Measurements from ENCODE around the gene MTHFD1.

Gene MTHFD1

DNA sequence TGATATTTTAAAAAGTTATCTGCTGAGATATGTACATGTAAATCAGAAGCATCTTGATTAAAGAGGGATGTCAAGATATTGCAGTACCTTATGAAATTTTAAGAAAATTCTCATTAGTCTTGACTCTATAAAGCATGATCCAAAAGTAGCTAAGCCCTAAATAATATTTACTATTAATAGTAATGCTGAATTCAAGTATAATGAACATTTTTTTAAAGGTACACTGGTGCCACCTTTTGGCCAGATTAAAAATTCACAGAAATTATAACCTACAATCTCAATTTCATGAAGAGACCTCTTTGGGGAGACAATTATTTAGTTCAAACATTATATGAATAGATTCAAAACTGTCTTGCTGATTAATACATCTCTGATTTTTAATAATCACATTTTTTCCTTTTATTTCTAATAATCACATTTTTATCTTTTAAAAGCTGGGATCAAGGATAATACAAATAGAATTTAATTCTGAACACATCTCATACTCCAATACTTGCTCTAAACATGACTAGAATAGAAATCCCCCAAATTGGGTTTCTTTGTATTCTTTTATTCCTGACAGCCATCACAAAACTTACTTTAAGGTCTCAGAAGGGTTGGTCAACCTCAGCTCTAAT is 90.6 kb downstream of the MTHFD1 start:
- no peak overlapping the region for H3K27ac ChIP-seq
- DNase-seq (ENCODE audit: low read depth, low spot score), result no peak

GRCh38 chr14:64488590-64489099 is 100.5 kb downstream of the MTHFD1 start:
- H3K27ac ChIP-seq, result no peak overlapping the region
- DNase-seq (ENCODE audit: low read depth, low spot score), result no peak

DNA sequence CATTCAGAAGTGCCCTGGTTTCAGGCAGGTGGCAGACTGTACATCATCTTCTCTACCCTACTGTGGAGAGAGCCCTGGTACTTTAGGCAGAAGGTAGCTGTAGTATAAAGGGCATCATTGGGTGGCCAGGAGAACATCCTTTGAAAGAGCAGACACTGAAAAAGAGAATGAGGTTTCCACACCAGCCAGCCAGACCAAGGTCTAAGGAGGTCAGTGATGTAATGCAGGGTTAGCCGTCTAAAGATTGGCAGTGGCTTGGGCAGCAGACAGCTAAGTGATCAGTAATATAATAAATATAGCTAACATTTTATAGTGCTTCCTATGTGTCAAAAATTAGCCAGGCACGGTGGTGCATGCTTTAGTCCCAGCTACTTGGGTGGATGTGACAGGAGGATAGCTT is 103.5 kb downstream of the MTHFD1 start:
- DNase-seq (ENCODE audit: low read depth, low spot score), result no peak
- H3K27ac ChIP-seq, result no peak overlapping the region

DNA sequence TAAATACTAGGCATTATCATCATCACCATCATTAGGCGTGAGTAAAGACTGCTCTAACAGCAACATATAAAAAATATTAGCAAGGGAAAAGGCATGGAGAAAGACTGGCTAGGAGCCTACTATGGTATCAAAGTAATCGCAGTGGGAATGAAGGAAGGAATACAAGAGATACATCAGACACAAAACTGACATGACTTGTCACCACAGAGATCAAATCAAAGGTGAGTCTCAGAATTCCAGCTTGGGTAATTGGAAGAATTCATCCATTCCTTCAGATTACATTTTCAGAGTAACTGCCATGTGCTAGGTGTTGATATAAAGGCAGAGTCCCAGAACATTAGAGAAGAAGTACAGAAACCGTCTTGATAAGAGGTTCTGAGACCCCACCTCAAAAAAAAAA is 105.3 kb downstream of the MTHFD1 start:
- no peak for DNase-seq (ENCODE audit: low read depth, low spot score)
- H3K27ac ChIP-seq, result no peak overlapping the region

GRCh38 chr14:64495252-64495651 is 107.1 kb downstream of the MTHFD1 start:
- DNase-seq (ENCODE audit: low read depth, low spot score), result no peak
- no peak overlapping the region for H3K27ac ChIP-seq

DNA sequence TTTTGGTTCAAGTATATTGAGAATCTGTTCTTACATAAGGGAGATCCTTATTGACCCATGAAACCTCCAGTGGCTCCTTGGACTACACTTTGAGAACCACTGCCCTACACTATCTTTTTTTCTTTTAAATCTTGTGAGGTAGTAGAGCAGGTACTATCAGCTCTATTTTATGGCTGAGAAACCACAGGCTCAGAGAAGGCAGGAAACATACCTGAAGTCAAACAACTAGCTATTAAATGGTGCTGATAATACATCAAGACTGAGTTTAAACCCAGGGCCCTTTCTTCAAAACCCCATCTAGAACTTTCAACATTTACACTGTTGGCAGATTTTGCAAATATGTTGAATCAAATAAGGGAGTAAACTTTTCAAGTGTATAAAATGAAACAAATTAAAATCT is 108.6 kb downstream of the MTHFD1 start:
- H3K27ac ChIP-seq, result no peak overlapping the region
- DNase-seq (ENCODE audit: low read depth, low spot score), result no peak

DNA sequence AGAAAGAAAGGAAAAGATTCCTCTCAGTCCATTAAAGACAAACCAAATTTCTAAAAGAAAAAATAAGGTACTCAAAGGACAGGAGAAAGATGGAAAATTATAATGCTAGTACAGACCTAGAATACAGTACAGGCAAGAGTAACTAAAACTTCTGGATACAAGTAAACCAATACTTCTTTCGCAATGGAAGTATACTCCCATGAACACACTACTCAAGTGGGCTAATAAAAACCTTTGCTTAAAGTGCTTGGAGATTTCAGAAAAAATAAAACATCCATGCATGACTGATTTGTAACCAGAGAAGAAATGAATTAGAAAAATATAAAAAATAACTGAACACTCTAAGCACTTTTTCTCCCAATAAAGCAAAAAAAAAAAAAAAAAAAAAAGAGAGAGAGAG is 111.9 kb downstream of the MTHFD1 start:
- no peak for DNase-seq (ENCODE audit: low read depth, low spot score)
- H3K27ac ChIP-seq, result no peak overlapping the region

GRCh38 chr14:64501411-64502171 is 113.4 kb downstream of the MTHFD1 start:
- no peak for DNase-seq (ENCODE audit: low read depth, low spot score)
- peak overlapping the region; percentile 98 for H3K27ac ChIP-seq

- DNase-seq (ENCODE audit: low read depth, low spot score), result no peak
- H3K27ac ChIP-seq, result peak overlapping the region; percentile 98
Observed at GRCh38 chr14:64502456-64502855, 114.3 kb downstream of the MTHFD1 start.

DNA sequence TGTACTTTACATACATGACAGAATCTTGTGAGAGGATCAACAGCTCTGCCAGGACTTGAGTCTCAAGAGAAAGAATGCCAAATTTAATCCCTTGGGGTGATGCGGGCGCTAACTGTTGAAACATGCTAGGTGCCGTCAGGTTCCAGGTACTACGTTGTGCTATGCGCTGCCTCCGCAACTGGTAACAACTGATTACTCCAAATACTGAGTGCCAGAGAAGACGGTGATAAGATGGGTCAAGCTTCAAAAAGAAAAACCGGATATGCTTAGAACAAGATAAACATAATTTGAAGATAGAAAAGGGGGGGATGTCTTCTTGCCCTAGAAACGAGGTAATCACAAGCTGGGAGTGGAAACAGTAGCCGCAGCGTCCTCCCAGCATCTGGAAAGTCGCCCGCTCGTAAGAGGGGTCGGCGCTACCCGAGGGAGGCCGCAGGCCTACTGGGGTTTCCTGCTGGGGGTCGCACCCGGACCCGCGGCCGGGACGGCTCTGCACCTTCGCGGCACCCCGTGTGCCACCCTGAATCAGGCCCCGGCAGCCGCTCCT is 114.8 kb downstream of the MTHFD1 start:
- DNase-seq (ENCODE audit: low read depth, low spot score), result no peak
- peak overlapping the region; percentile 98 for H3K27ac ChIP-seq

DNA sequence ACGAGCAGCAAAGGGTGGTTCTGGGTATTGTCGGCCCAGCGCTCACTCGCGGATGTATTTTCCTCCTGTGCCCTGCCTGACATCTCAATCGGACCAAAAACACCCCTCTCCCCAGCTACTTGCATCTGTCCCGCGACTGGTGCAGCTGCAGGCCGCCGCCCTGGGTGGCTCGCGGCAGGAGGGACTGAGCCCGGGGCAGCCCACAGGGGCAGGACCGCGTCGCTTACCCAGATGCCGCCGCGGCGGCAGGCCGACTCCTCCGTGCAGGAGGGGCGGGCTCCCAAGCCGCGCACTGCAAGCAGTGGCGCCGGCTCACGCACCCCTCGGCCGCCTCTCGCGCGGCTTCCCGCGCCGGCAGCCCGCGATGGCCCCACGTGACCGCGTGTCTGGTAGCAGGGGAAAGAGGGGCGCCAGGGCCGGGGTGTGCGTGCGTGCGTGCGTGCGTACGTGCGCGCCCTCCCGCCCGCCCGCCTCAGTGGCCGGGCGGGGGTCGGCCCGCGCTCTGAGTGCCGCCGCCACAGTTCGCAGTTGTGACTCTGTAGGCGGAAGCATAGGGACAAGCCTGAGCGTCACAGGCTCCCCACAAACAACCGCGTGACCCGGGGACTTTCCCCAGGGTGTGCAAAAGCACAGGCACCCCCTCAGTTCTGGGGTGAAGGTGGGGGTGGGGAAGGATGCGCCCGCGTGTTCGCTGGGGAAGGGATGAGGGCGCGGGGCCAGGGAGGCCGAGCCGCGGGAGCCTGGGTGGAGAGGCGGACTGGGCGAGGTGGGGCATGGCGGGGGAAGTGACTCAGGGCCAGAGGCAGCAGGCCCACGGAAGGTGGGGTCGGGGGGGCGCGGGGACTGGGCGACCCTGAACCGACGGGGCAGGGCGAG is 115.5 kb downstream of the MTHFD1 start, which contains the start of gene ZBTB25:
TSS of gene ZBTB25 (minus strand) at position 405 of the 876 bp plus-strand sequence. CDS start 13,305 bp downstream, outside the sequence.
- peak; percentile 61 for DNase-seq (ENCODE audit: low read depth, low spot score)

GRCh38 chr14:64504310-64504896 is 116.2 kb downstream of the MTHFD1 start, which contains the start of gene ZBTB1:
Gene ZBTB1 (plus strand): TSS chr14:64504770. CDS start chr14:64521505, 16,735 bp downstream.
- H3K27ac ChIP-seq, result peak within 1 kb of the TSS; percentile 98
- DNase-seq (ENCODE audit: low read depth, low spot score), result peak; percentile 50

More for the DNA sequence above, 115.5 kb downstream of the MTHFD1 start, which contains the start of gene ZBTB25:
- H3K27ac ChIP-seq, result peak within 1 kb of the TSS; percentile 98

DNA sequence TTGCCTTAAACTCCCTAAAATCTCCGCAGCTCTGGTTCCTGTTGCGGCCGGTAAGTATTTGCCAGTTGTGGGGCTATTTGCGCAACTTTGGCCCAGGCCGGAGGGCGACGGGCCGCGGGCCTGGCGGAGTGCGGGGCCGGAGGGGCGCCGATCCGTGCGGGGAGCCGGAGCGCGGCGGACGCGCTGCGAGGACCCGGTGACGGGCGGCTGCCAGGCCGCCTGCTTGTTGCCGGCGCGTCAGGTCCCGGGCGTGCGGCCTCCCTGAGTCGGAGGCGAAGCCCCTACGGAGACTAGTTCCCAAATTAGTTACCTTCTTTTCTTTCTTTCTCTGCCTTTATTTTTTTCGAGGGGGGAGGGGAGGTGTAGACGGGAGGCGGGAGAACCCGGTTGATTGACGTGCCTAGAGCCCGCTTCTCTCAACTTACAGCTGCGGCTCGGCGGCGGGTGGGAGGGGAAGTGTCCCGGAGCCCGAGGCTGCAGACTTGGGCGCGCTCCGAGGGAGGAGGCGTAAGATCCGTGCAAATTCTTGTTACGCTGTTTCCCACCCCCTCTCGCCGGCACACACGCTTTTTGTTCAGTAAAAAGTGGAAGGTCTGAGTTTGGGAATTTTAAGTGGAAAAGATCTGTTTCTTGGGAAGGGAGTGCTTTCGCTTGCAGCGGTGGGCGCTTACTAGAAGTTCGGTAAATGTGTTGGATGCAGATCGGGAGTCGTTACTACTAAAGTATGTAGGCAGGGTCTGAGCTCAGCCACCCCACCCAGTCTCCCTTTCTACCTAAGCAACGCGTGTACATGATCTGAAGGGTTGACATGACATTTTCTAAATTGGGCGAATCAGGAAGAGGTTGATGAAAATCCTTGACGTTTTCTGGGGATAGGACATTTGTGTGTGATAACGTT is 117.0 kb downstream of the MTHFD1 start:
- peak overlapping the region; percentile 98 for H3K27ac ChIP-seq
- DNase-seq (ENCODE audit: low read depth, low spot score), result no peak

DNA sequence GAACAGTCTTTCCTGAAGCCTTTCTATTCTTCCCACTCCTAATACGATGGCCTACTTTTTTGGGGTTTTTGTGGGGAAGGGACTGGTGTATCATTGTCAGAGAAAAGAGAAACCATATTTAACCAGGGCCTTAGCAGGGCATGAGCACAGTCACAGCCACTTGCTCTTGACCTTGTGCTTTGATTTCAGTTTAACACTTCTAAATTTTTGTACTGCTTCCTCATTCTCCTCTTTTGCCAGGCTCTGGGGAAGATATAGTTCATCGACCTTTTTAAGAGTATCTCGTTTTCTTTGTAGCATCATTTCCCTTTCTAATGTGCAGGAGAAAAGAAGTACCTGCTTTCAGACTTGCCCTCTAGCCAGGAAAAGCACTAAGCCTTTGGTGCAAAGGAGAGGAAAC is 118.6 kb downstream of the MTHFD1 start:
- DNase-seq (ENCODE audit: low read depth, low spot score), result no peak
- peak overlapping the region; percentile 98 for H3K27ac ChIP-seq

- H3K27ac ChIP-seq, result peak overlapping the region; percentile 98
- DNase-seq (ENCODE audit: low read depth, low spot score), result peak; percentile 54
Observed at GRCh38 chr14:64507376-64508156, 119.4 kb downstream of the MTHFD1 start.

GRCh38 chr14:64508215-64508776 is 120.1 kb downstream of the MTHFD1 start:
- DNase-seq (ENCODE audit: low read depth, low spot score), result no peak
- H3K27ac ChIP-seq, result peak overlapping the region; percentile 98

DNA sequence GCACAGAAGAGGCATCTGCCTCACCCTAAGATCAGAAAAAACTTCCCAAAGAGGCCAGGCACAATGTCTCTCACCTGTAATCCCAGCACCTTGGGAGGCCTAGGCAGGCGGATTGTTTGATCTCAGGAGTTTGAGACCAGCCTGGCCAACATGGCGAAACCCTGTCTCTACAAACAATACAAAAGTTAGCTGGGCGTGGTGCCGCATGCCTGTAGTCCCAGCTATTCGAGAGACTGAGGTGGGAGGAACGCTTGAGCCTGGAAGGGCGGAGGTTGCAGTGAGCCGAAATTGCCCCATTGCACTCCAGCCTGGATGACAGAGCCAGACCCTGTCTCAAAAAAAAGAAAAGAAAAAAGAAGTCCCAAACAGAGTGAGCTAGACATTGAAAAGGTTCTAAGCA is 120.9 kb downstream of the MTHFD1 start:
- no peak for DNase-seq (ENCODE audit: low read depth, low spot score)
- H3K27ac ChIP-seq, result peak overlapping the region; percentile 37
